Urinary bladder (tissue), 4 donors: ENCODE measurements around the gene SLC15A3. TPM values are rescaled to one million over a fixed set of nuclear protein-coding genes. Genes with fewer than 3 reads are reported as not detected.
"Not testable (repeated sequence)": the region's sequence is repeated elsewhere in the genome, so short reads cannot be mapped to it uniquely, and the experiment has no call there.

Experiments
- DNase-seq: peaks from one replicate; pipeline ENCODE4 v3.0.0-alpha.2; 2015; ENCODE audit errors: extremely low spot score
- H3K27ac ChIP-seq: one replicate; pipeline ENCODE4 v1.5.1; 2013; ENCODE audit warnings: low read depth, mild to moderate bottlenecking, moderate library complexity
- H3K36me3 ChIP-seq: one replicate; pipeline ENCODE4 v1.6.1; 2013; ENCODE audit warnings: mild to moderate bottlenecking, moderate library complexity; ENCODE audit not compliant: insufficient read depth
- H3K4me1 ChIP-seq: one replicate; pipeline ENCODE4 v1.6.1; 2013; ENCODE audit warnings: mild to moderate bottlenecking, moderate library complexity; ENCODE audit not compliant: insufficient read depth
- H3K4me3 ChIP-seq: one replicate; pipeline ENCODE4 v1.5.1; 2013; ENCODE audit warnings: low read depth, low read length
- WGBS: extraction: QIAGEN DNeasy Blood & Tissue Kit; methylation state at CpG from one replicate; pipeline ENCODE4 v1.1.7; 2013; 5-methylcytosine and 5-hydroxymethylcytosine counted together
- polyA plus RNA-seq: library from polyadenylated mRNA; stranded (reverse); fragments of 200-250 nt; gene quantifications from one replicate; pipeline ENCODE4 v1.2.3, GENCODE V29; 2013
- total RNA-seq: library from RNA; depleted of rRNA; stranded (reverse); fragments of >200 nt; gene quantifications from one replicate; pipeline ENCODE4 v1.2.3, GENCODE V29; 2014
- donor health status: healthy with polysubstance abuse.
- donor health status: healthy.

Gene SLC15A3
- total and polyA plus RNA-seq, 2 donors, result 12.7 to 34.7 TPM

GRCh38 chr11:60985501-60985900, 33.5 kb upstream of the SLC15A3 start:
- H3K4me3 ChIP-seq, result no peak overlapping the region
- H3K4me1 ChIP-seq, result no peaks in the 10 kb centered on the region
- 73% methylated on average over 2 of the region's 2 CpGs for WGBS
- no peak overlapping the region for H3K27ac ChIP-seq
- DNase-seq, result no peak
- H3K36me3 ChIP-seq, result no peaks in the 10 kb centered on the region

- WGBS, result 57% methylated on average over 4 of the region's 4 CpGs
- Histone ChIP-seq H3K27ac (no peak overlapping the region), H3K4me1 (no peaks in the 10 kb centered on the region), H3K36me3 (no peaks in the 10 kb centered on the region), H3K4me3 (no peak overlapping the region)
- no peak for DNase-seq
Observed at GRCh38 chr11:60984636-60985035, 32.7 kb upstream of the SLC15A3 start.

GRCh38 chr11:60984149-60984548, 32.2 kb upstream of the SLC15A3 start:
- DNase-seq, result no peak
- no peaks in the 10 kb centered on the region for H3K36me3 ChIP-seq
- 74% methylated on average over 6 of the region's 6 CpGs for WGBS
- no peaks in the 10 kb centered on the region for H3K4me1 ChIP-seq
- H3K4me3 ChIP-seq, result no peak overlapping the region
- no peak overlapping the region for H3K27ac ChIP-seq

GRCh38 chr11:60982184-60982583, 30.2 kb upstream of the SLC15A3 start:
- H3K4me1 ChIP-seq, result no peaks in the 10 kb centered on the region
- DNase-seq, result no peak
- no peak overlapping the region for H3K27ac ChIP-seq
- H3K36me3 ChIP-seq, result no peaks in the 10 kb centered on the region
- no peak overlapping the region for H3K4me3 ChIP-seq
- WGBS, result 89% methylated on average over 8 of the region's 8 CpGs

- no peaks in the 10 kb centered on the region for H3K36me3 ChIP-seq
- WGBS, result 71% methylated on average over 12 of the region's 12 CpGs
- DNase-seq, result no peak
- no peak overlapping the region for H3K4me3 ChIP-seq
- H3K4me1 ChIP-seq, result no peaks in the 10 kb centered on the region
- H3K27ac ChIP-seq, result no peak overlapping the region
Observed at GRCh38 chr11:60981515-60981914, 29.5 kb upstream of the SLC15A3 start.

- no peaks in the 10 kb centered on the region for H3K36me3 ChIP-seq
- no peak overlapping the region for H3K27ac ChIP-seq
- H3K4me3 ChIP-seq, result no peak overlapping the region
- WGBS, result 85% methylated on average over 10 of the region's 10 CpGs
- DNase-seq, result no peak
- H3K4me1 ChIP-seq, result no peaks in the 10 kb centered on the region
Observed at GRCh38 chr11:60978546-60979380, 26.8 kb upstream of the SLC15A3 start.

GRCh38 chr11:60977836-60978235, 25.9 kb upstream of the SLC15A3 start:
- H3K27ac ChIP-seq, result no peak overlapping the region
- no peak for DNase-seq
- H3K36me3 ChIP-seq, result no peaks in the 10 kb centered on the region
- H3K4me3 ChIP-seq, result no peak overlapping the region
- H3K4me1 ChIP-seq, result no peaks in the 10 kb centered on the region

- H3K27ac ChIP-seq, result no peak overlapping the region
- no peak overlapping the region for H3K4me3 ChIP-seq
- no peak for DNase-seq
- no peaks in the 10 kb centered on the region for H3K36me3 ChIP-seq
- no peaks in the 10 kb centered on the region for H3K4me1 ChIP-seq
- WGBS, result 91% methylated on average over 4 of the region's 4 CpGs
Observed at GRCh38 chr11:60977224-60977623, 25.2 kb upstream of the SLC15A3 start.

- H3K36me3 ChIP-seq, result no peaks in the 10 kb centered on the region
- no peak overlapping the region for H3K27ac ChIP-seq
- H3K4me1 ChIP-seq, result no peaks in the 10 kb centered on the region
- H3K4me3 ChIP-seq, result no peak overlapping the region
- no peak for DNase-seq
- WGBS, result 87% methylated on average over 6 of the region's 6 CpGs
Observed at GRCh38 chr11:60974726-60975125, 22.8 kb upstream of the SLC15A3 start.

GRCh38 chr11:60974316-60974715, 22.3 kb upstream of the SLC15A3 start:
- H3K4me1 ChIP-seq, H3K4me3 ChIP-seq, H3K36me3 ChIP-seq, DNase-seq, H3K27ac ChIP-seq: not testable (repeated sequence)
- 84% methylated on average over 13 of the region's 13 CpGs for WGBS

GRCh38 chr11:60973699-60974098, 21.7 kb upstream of the SLC15A3 start:
- peak overlapping the region; percentile 12 for H3K4me3 ChIP-seq
- H3K36me3 ChIP-seq, result no peaks in the 10 kb centered on the region
- no peak overlapping the region for H3K27ac ChIP-seq
- no peaks in the 10 kb centered on the region for H3K4me1 ChIP-seq
- no peak for DNase-seq
- 84% methylated on average over 6 of the region's 6 CpGs for WGBS

GRCh38 chr11:60972182-60973030, 20.4 kb upstream of the SLC15A3 start:
- no peaks in the 10 kb centered on the region for H3K4me1 ChIP-seq
- no peaks in the 10 kb centered on the region for H3K36me3 ChIP-seq
- H3K4me3 ChIP-seq, result peak overlapping the region; percentile 19
- no peak for DNase-seq
- H3K27ac ChIP-seq, result no peak overlapping the region
- WGBS, result 85% methylated on average over 15 of the region's 15 CpGs

GRCh38 chr11:60971520-60971919, 19.5 kb upstream of the SLC15A3 start, which contains the start of gene CD6:
Gene CD6, plus strand, starts transcription at chr11:60971680. Its CDS starts 186 bp downstream, at chr11:60971866.
- DNase-seq, result no peak
- H3K36me3 ChIP-seq, result no peaks in the 10 kb centered on the region
- 83% methylated on average over 16 of the region's 16 CpGs for WGBS
- H3K4me1 ChIP-seq, result no peaks in the 10 kb centered on the region
- H3K27ac ChIP-seq, result no peak within 1 kb of the TSS
- H3K4me3 ChIP-seq, result peak within 1 kb of the TSS; percentile 19

GRCh38 chr11:60970890-60971289, 18.9 kb upstream of the SLC15A3 start:
- no peak for DNase-seq
- 90% methylated on average over 5 of the region's 5 CpGs for WGBS
- H3K4me1 ChIP-seq, result no peaks in the 10 kb centered on the region
- H3K36me3 ChIP-seq, result no peaks in the 10 kb centered on the region
- H3K4me3 ChIP-seq, result no peak overlapping the region
- H3K27ac ChIP-seq, result no peak overlapping the region
